Activated T-helper 1 cell treated with Interleukin-2 at 50 U/mL for 16 hours (primary cell): ENCODE measurements around the gene PDXP.

ENCODE experiments used
- DNase-seq: peaks from one replicate; pipeline ENCODE4 v3.0.0-alpha.2; 2020; ENCODE audit warnings: low read depth

Gene PDXP

GRCh38 chr22:37697538-37697835 lies 39.0 kb downstream of the PDXP start:
- DNase-seq: no peak

DNA sequence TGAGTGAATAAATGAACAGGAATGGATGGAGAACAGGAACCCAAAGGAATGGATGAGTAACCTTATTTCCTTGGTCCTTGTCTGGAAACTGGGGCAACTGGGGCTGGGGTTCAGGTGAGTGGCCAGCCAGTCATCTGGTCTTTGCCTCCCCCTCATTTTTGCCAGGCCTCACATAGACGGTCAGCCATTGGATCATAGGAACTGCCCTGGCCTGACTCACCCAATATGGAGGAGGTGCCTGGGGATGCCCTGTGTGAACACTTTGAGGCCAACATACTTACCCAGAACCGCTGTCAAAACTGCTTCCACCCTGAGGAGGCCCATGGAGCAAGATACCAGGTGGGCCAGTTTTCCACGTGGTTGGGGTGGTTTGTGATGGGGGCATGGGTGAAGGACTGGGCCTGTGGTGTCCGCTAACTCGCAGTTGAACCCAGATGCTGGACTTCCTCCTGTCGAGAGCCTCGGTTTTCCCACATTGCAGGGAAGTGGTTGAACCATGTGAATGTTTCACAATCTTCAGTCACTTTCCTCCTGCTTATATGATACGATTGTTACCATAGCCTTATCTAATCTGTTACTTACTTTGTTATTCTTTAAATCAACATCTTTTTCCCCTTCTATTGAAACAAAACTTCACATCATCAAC lies 42.7 kb downstream of the PDXP start:
- no peak for DNase-seq

- DNase-seq: no peak
Observed at GRCh38 chr22:37703906-37704305, 45.4 kb downstream of the PDXP start.

DNA sequence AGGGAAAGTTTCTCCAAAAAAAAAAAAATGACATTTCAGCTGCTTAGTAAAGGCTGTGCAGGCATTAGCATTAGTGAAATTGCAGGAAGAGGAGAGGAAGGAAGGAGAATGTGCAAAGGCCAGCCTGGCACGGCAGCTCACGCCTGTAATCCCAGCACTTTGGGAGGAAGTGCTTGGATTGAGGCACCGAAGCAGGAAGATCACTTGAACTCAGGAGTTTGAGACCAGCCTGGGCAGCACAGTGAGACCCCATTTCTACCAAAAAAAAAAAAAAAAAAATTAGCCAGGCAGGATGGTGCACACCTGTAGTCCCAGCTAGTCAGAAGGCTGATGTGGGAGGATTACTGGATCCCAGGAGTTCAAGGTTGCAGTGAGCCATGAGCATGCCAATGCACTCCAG lies 46.1 kb downstream of the PDXP start:
- no peak for DNase-seq

GRCh38 chr22:37705205-37705604 lies 46.7 kb downstream of the PDXP start:
- no peak for DNase-seq

DNA sequence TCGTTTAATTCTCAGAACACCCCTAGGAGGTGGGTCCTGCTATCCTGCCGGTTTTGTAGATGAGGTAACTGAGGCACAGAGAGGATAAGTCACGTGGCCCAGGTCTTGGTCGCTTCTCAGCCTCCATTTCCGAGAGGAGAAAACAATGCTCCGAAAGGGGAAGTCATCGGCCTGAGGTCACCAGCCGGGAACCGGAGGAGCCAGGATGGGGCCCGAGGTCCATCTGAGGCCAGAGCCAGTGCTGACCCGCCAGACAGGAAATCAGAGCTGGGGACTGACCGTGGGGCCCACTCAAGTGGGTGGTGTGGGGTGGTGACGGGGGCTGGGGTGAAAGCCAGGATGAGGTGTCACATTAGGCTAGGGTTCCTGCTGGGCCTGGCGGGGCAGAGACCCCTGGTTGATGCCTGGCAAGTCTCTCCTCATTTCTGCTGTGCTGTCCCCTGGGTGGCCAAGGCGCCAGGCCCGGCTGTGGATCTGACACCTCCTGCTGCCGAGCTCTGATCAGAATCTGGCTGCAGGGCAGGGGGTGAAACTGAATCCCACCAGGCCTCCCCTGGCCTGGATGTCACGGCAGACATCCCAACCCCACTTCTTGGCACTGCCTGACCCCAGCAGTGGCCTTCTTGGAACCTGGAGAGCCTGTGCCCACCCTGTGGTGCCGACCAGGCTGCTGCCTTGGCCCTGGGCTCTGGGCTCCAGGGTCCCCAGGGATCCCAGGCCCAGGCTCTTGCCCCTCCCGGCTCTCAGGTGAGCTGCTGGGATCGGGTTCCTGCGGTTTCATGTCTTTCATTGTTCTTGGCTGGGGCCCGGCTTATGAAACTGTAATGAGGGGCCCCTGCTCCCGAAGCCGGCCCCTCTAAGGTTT lies 50.3 kb downstream of the PDXP start:
- DNase-seq: no peak

DNA sequence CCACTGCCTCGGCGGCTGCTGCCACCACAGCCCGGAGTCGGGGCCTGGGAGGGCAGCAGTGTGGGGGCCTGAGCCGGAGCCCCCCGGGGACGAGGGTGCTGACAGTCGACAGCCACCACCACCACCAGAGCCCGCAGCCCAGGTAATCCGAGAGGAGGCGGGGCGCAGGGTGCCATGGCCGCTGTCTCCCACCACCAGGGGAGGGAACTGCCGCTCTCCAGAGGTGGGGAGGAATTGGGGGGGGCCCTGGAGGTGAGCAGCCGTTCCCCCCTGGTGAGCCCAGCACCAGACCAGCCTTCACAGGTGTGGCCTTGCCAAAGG lies 50.9 kb downstream of the PDXP start:
- DNase-seq: no peak

GRCh38 chr22:37710675-37711074 lies 52.2 kb downstream of the PDXP start:
- DNase-seq: no peak

DNA sequence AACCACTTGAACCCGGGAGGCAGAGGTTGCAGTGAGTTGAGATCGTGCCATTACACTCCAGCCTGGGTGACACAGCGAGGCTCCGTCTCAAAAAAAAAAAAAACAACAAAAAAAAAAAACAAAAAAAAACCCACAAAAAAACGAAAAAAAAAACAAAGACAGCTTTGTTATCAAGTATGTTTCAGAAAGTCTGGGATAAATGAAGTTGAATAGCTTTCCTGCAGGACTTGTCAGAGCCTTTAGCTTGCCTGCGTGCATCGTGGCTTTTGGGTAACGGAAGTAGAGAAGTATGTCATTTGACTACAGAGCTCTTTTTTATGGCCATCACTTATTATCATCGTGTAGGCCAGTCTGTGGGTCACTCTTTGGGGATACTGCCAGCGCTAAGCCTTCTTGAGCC lies 53.0 kb downstream of the PDXP start:
- DNase-seq: no peak

- no peak for DNase-seq
Observed at GRCh38 chr22:37713761-37714160, 55.2 kb downstream of the PDXP start.

- no peak for DNase-seq
Observed at GRCh38 chr22:37714634-37715033, 56.1 kb downstream of the PDXP start.

DNA sequence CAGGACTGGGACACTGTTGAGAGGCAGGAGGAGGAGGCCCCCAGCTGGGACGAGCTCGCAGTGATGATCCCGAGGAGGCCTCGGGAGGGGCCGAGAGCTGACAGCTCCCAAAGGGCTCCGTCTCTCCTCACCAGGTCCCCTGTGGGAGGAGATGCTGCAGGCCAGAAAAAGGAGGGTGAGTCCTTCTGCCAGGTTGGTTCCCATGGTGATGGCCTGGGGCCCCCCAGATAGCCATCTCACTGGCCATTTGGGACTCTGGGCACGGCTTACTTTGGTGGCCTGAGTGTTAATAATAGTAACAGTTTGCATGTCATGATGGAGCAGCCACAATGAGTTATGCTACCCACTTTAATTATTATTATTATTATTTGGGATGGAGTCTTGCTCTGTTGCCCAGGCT lies 57.2 kb downstream of the PDXP start:
- DNase-seq: no peak
